B cell (primary cell): ENCODE data around the gene PLEKHG3. TPM values are rescaled to one million over a fixed set of nuclear protein-coding genes. Genes with fewer than 3 reads are reported as not detected.

Experiments used
- ATAC-seq: fragments of 200-7000 bp; cut with Tn5 transposase; one replicate; pipeline ENCODE4 v1.10.0; 2021; ENCODE audit warnings: low read depth, mild to moderate bottlenecking, moderate number of reproducible peaks, moderate library complexity
- CTCF ChIA-PET: fragments of 350-600 bp; sonication (Branson Sonifier 250); formaldehyde crosslinking; loops from one replicate; lab custom pipeline; 2021; ENCODE audit warnings: antibody characterized with exemption, inconsistent platforms; lab: Charles Lee
- POLR2A ChIA-PET: fragments of 350-600 bp; sonication (Branson Sonifier 250); formaldehyde crosslinking; loops from one replicate; lab custom pipeline; 2021; ENCODE audit warnings: antibody characterized with exemption; lab: Charles Lee
- DNase-seq: peaks from one replicate; pipeline ENCODE4 v3.0.0; 2013
- H2AFZ ChIP-seq: 2 replicates; pipeline ENCODE4 v1.6.1; 2012; ENCODE audit warnings: mild to moderate bottlenecking, low read depth, low read length; ENCODE audit not compliant: insufficient read depth, poor library complexity, severe bottlenecking
- H3K27ac ChIP-seq, 2 donors: 1 replicate in 1 of 2; 2 replicates in 1 of 2; pipeline ENCODE4 v1.5.1; 2012 to 2013; ENCODE audit warnings: low read length in 2 of 2, mild to moderate bottlenecking in 2 of 2, moderate library complexity in 1 of 2
- H3K27me3 ChIP-seq, 4 experiments: fragments of 200-600 bp in 1 of 4; sonication (generic) in 1 of 4; replicated peaks in 1 of 4; 1 replicate in 2 of 4; 2 replicates in 2 of 4; pipeline versions ENCODE4 v1.6.1 to v1.7.0; 2013 to 2016; ENCODE audit warnings: low read length in 3 of 4, mild to moderate bottlenecking in 2 of 4, mixed read lengths in 1 of 4, moderate library complexity in 1 of 4; ENCODE audit not compliant: insufficient read depth in 4 of 4, control insufficient read depth in 3 of 4; ENCODE audit errors: control extremely low read depth in 1 of 4
- H3K36me3 ChIP-seq, 2 experiments: replicated peaks in 1 of 2; 1 replicate in 1 of 2; 2 replicates in 1 of 2; pipeline versions ENCODE4 v1.6.1 to v1.7.1; 2013; ENCODE audit warnings: low read length in 1 of 2; ENCODE audit not compliant: insufficient read depth in 2 of 2, control insufficient read depth in 1 of 2; ENCODE audit errors: control extremely low read depth in 1 of 2, extremely low read depth in 1 of 2
- H3K4me1 ChIP-seq, 2 donors: fragments of 200-600 bp in 1 of 2; sonication (generic) in 1 of 2; 1 replicate in 1 of 2; 2 replicates in 1 of 2; pipeline versions ENCODE4 v1.5.1 to v1.6.1; 2013 to 2017; ENCODE audit warnings: low read length in 2 of 2; ENCODE audit not compliant: control insufficient read depth in 2 of 2, insufficient read depth in 2 of 2
- H3K4me2 ChIP-seq: replicated peaks from 2 replicates; pipeline ENCODE3; 2012; ENCODE audit warnings: mild to moderate bottlenecking, low read depth, low read length; ENCODE audit not compliant: poor library complexity, severe bottlenecking
- H3K4me3 ChIP-seq, 5 experiments: fragments of 200-600 bp in 1 of 5; sonication (generic) in 1 of 5; 1 replicate in 3 of 5; 2 replicates in 2 of 5; pipeline versions ENCODE4 v1.5.1 to v1.7.0; 2011 to 2016; ENCODE audit warnings: low read length in 4 of 5, mild to moderate bottlenecking in 4 of 5, low read depth in 2 of 5, control low read depth in 1 of 5, moderate library complexity in 1 of 5; ENCODE audit not compliant: insufficient read depth in 1 of 5; ENCODE audit errors: control extremely low read depth in 1 of 5, extremely low read depth in 1 of 5
- H3K79me2 ChIP-seq: fragments of 200-600 bp; sonication (generic); one replicate; pipeline ENCODE4 v1.6.0; 2016; ENCODE audit warnings: low read length; ENCODE audit not compliant: control insufficient read depth, insufficient read depth
- H3K9ac ChIP-seq: fragments of 200-600 bp; sonication (generic); 2 replicates; pipeline ENCODE4 v1.6.1; 2017; ENCODE audit warnings: mild to moderate bottlenecking, low read length, moderate library complexity
- H3K9me3 ChIP-seq, 3 donors: one replicate each; pipeline versions ENCODE4 v1.6.1 to v1.7.1; 2013; ENCODE audit warnings: low read length in 2 of 3; ENCODE audit not compliant: control insufficient read depth in 2 of 3, insufficient read depth in 1 of 3; ENCODE audit errors: control extremely low read depth in 1 of 3
- H4K20me1 ChIP-seq: 2 replicates; pipeline ENCODE4 v1.6.0; 2012; ENCODE audit warnings: mild to moderate bottlenecking, low read length; ENCODE audit not compliant: insufficient read depth, control insufficient read depth, poor library complexity, severe bottlenecking
- H3K27ac Mint-ChIP-seq: one replicate; pipeline ENCODE4 v1.8.0; 2021; ENCODE audit warnings: mixed read lengths
- H3K27me3 Mint-ChIP-seq: one replicate; pipeline ENCODE4 v1.8.0; 2021; ENCODE audit warnings: mixed read lengths
- H3K4me1 Mint-ChIP-seq: one replicate; pipeline ENCODE4 v1.8.0; 2021; ENCODE audit warnings: mixed read lengths
- H3K4me3 Mint-ChIP-seq: one replicate; pipeline ENCODE4 v1.8.0; 2021; ENCODE audit warnings: mixed read lengths
- H3K9me3 Mint-ChIP-seq: one replicate; pipeline ENCODE4 v1.8.0; 2022; ENCODE audit warnings: mixed read lengths; ENCODE audit not compliant: insufficient read depth
- CTCF ChIP-seq: fragments of 200-600 bp; IDR thresholded peaks from one replicate; pipeline ENCODE4 v1.8.0; 2022; ENCODE audit warnings: antibody characterized with exemption, mild to moderate bottlenecking
- EZH2 ChIP-seq: IDR thresholded peaks from 2 replicates; pipeline ENCODE4 v1.6.1; 2012; ENCODE audit warnings: borderline replicate concordance, low read depth, mild to moderate bottlenecking, moderate library complexity, low read length; ENCODE audit not compliant: insufficient read depth, poor library complexity, severe bottlenecking
- WGBS: methylation state at CpG from one replicate; pipeline ENCODE4 v1.1.5; 2013; ENCODE audit warnings: missing lambda C conversion rate; ENCODE audit not compliant: insufficient coverage; 5-methylcytosine and 5-hydroxymethylcytosine counted together
- intact Hi-C: fragments of 100-400 bp; cut with micrococcal nuclease; formaldehyde crosslinking; loops from one replicate; pipeline ENCODE4 v1.10.0; 2022
- polyA plus RNA-seq: library from polyadenylated mRNA; depleted of rRNA; stranded (reverse); fragments of >200 nt; gene quantifications from 2 replicates; pipeline ENCODE4 v1.2.3, GENCODE V29; 2012
- total RNA-seq, 2 donors: library from RNA; stranded (reverse); fragments of 120-200 nt in 1 of 2; gene quantifications; 1 replicate in 1 of 2; 2 replicates in 1 of 2; pipeline versions ENCODE4 v1.2.3 to v1.2.4, GENCODE V29; 2013 to 2022

Gene PLEKHG3
- total and polyA plus RNA-seq, 2 donors (not counting 1 experiment from before 2014, with no cell fraction given), result 0.12 to 0.25 TPM

GRCh38 chr14:64755781-64756221 lies 51.6 kb downstream of the PLEKHG3 start:
- Histone ChIP-seq H3K27ac (no peak overlapping the region), H4K20me1 (no peaks in the 10 kb centered on the region), H3K9ac (no peak overlapping the region), H3K79me2 (no peaks in the 10 kb centered on the region), H2AFZ (no peak overlapping the region), H3K27me3 (peaks cover 0 to 12% (median 0%) of the 10 kb centered on the region in 4 experiments), H3K9me3 (peaks cover 0 to 3% (median 0%) of the 10 kb centered on the region in 3 donors), H3K4me3 (no peak overlapping the region), H3K4me1 (no peaks in the 10 kb centered on the region), H3K4me2 (no peak overlapping the region), H3K36me3 (no peaks in the 10 kb centered on the region)
- TF ChIP-seq CTCF (no peak), EZH2 (no peak)
- no peak for DNase-seq
- no peak for ATAC-seq
- 91% methylated on average over 6 of the region's 9 CpGs for WGBS
- Mint-ChIP-seq H3K27ac (no peak overlapping the region), H3K9me3 (no peaks in the 10 kb centered on the region), H3K4me3 (no peak overlapping the region), H3K4me1 (no peaks in the 10 kb centered on the region), H3K27me3 (peaks cover 28% of the 10 kb centered on the region)
- ChIA-PET POLR2A (no interaction called here), CTCF (no interaction called here)
- intact Hi-C loops, result no loop called here

- Histone ChIP-seq H2AFZ (no peak overlapping the region), H3K9ac (no peak overlapping the region), H3K27ac (no peak overlapping the region), H3K4me1 (no peaks in the 10 kb centered on the region), H3K27me3 (peaks cover 0 to 12% (median 1%) of the 10 kb centered on the region in 4 experiments), H3K4me2 (no peak overlapping the region), H3K36me3 (no peaks in the 10 kb centered on the region), H3K9me3 (peaks cover 0 to 3% (median 0%) of the 10 kb centered on the region in 3 donors), H3K4me3 (no peak overlapping the region), H3K79me2 (no peaks in the 10 kb centered on the region), H4K20me1 (no peaks in the 10 kb centered on the region)
- no peak overlapping the region for H3K27ac Mint-ChIP-seq
- intact Hi-C loops, result no loop called here
- H3K4me3 Mint-ChIP-seq, result no peak overlapping the region
- H3K9me3 Mint-ChIP-seq, result no peaks in the 10 kb centered on the region
- ATAC-seq (no peak), DNase-seq (no peak)
- peaks cover 38% of the 10 kb centered on the region for H3K27me3 Mint-ChIP-seq
- no peak for TF ChIP-seq EZH2
- no peak for TF ChIP-seq CTCF
- ChIA-PET CTCF (no interaction called here), POLR2A (no interaction called here)
- H3K4me1 Mint-ChIP-seq, result no peaks in the 10 kb centered on the region
- WGBS, result 92% methylated on average over 5 of the region's 5 CpGs
Measured at GRCh38 chr14:64756712-64757111, 52.5 kb downstream of the PLEKHG3 start.
